Ovary (tissue), 9 donors: ENCODE results near the gene SLC19A2. TPM values are rescaled to one million over a fixed set of nuclear protein-coding genes. Genes with fewer than 3 reads are reported as not detected.

ENCODE experiments used
- DNase-seq, 5 donors: peaks; one replicate each; pipeline ENCODE4 v3.0.0-alpha.2; 2019 to 2020
- H3K27ac ChIP-seq, 2 donors: fragments of 200-600 bp; one replicate each; pipeline versions ENCODE4 v1.5.1 to v1.8.0; 2019 to 2022
- H3K27me3 ChIP-seq: fragments of 200-600 bp; one replicate; pipeline ENCODE4 v1.8.0; 2022
- H3K36me3 ChIP-seq: fragments of 200-600 bp; sonication (generic); one replicate; pipeline ENCODE4 v1.5.1; 2019
- H3K4me1 ChIP-seq: one replicate; pipeline ENCODE4 v1.8.1; 2013; ENCODE audit warnings: mild to moderate bottlenecking, moderate library complexity; ENCODE audit not compliant: insufficient read depth
- H3K4me3 ChIP-seq: fragments of 200-600 bp; sonication (generic); one replicate; pipeline ENCODE4 v1.5.1; 2017
- H3K9me3 ChIP-seq, 2 donors: fragments of 200-600 bp in 1 of 2; sonication (generic) in 1 of 2; one replicate each; pipeline versions ENCODE4 v1.5.1 to v1.8.1; 2013 to 2019; ENCODE audit warnings: mild to moderate bottlenecking in 1 of 2, moderate library complexity in 1 of 2
- CTCF ChIP-seq, 3 donors: fragments of 450-650 bp in 2 of 3; fragments of 200-600 bp in 1 of 3; IDR thresholded peaks; one replicate each; pipeline versions ENCODE4 v1.5.1 to v1.8.0; 2016 to 2022; ENCODE audit warnings: antibody characterized with exemption in 3 of 3, mild to moderate bottlenecking in 1 of 3
- EP300 ChIP-seq: sonication (generic); formaldehyde crosslinking; IDR thresholded peaks from one replicate; pipeline ENCODE4 v1.6.1; 2017; ENCODE audit warnings: antibody characterized with exemption
- POLR2A ChIP-seq: fragments of 450-650 bp; IDR thresholded peaks from one replicate; pipeline ENCODE4 v1.6.1; 2017; ENCODE audit warnings: antibody characterized with exemption, mild to moderate bottlenecking, moderate library complexity
- WGBS, 3 donors: extraction: QIAGEN DNeasy Blood & Tissue Kit in 1 of 3; methylation state at CpG; one replicate each; pipeline versions ENCODE4 v1.1.5 to v1.1.7; 2013 to 2017; 5-methylcytosine and 5-hydroxymethylcytosine counted together
- intact Hi-C, 4 donors: fragments of 100-400 bp; cut with DNase I; formaldehyde crosslinking; loops; one replicate each; pipeline versions ENCODE4 v1.11.0 to v1.15.1; 2022 to 2023
- polyA plus RNA-seq, 2 donors: library from polyadenylated mRNA; stranded (reverse); fragments of 200-250 nt in 1 of 2; fragments of 350-450 nt in 1 of 2; fragmentation: Illumina TruSeq in 1 of 2; extraction: RNeasy Lipid Tissue Mini Kit (QIAGEN cat#74804) in 1 of 2; gene quantifications; one replicate each; pipeline ENCODE4 v1.2.3, GENCODE V29; 2013 to 2014
- total RNA-seq, 7 donors: library from RNA; depleted of rRNA in 2 of 7; stranded (reverse); fragments of >200 nt in 2 of 7; fragmentation: NEBNext Ultra II Directional in 3 of 7; extraction: Animal tissue kit (Norgen Biotek cat#: 25700) in 3 of 7; gene quantifications; one replicate each; pipeline versions ENCODE4 v1.1.0 to v1.2.4, GENCODE V29; 2016 to 2023
- donor health status: DM: no; HTN: no; CAD: no; lungs with moderate emphysema.
- donor health status: DM: no; HTN: no; CAD: no.
- donor health status: Bipolar disorder and iron deficiency.
- donor health status: DM: yes; HTN: yes; CAD: no.
- donor health status: DM: no; HTN: no; CAD: no.
- donor health status: DM: yes; HTN: yes; CAD: no.

The SLC19A2 gene
- total and polyA plus RNA-seq, 9 donors: 6.5 to 28.6 (median 10.7) TPM

- H3K4me3 ChIP-seq: peak overlapping the region; percentile 97
- 16 to 17% (median 17%) methylated on average over 15 of the region's 15 CpGs for WGBS, 3 donors
- peak; percentile 55 to 69 (median 67) for DNase-seq
- intact Hi-C loops: loop anchor here in 2 of 4 donors (5.0 to 10.0 kb wide), 2 partner anchors 378 to 380 kb away; partner anchors contain the start of gene ATP1B1 (in 2 of the 2)
- H3K9me3 ChIP-seq: no peaks in the 10 kb centered on the region
- peak overlapping the region; percentile 88 to 93 for H3K27ac ChIP-seq
- TF ChIP-seq CTCF (IDR thresholded peaks at IDR 0.05) (no peak), POLR2A (no peak), EP300 (no peak)
- H3K27me3 ChIP-seq: no peaks in the 10 kb centered on the region
- H3K4me1 ChIP-seq: peaks cover 6% of the 10 kb centered on the region
- H3K36me3 ChIP-seq: no peaks in the 10 kb centered on the region
Measured at GRCh38 chr1:169484683-169485430, 887 bp downstream of the SLC19A2 start.

- Histone ChIP-seq H3K9me3 (no peaks in the 10 kb centered on the region), H3K27me3 (no peaks in the 10 kb centered on the region), H3K27ac (peak overlapping the region in 1 of 2 donors; percentile 93), H3K36me3 (no peaks in the 10 kb centered on the region), H3K4me1 (peaks cover 6% of the 10 kb centered on the region), H3K4me3 (peak overlapping the region; percentile 97)
- TF ChIP-seq EP300 (no peak), CTCF (IDR thresholded peaks at IDR 0.05) (no peak), POLR2A (no peak)
- 54 to 79% (median 58%) methylated on average over 4 of the region's 4 CpGs for WGBS, 3 donors
- no peak for DNase-seq
- intact Hi-C loops: loop anchor here in 1 of 4 donors (10.0 kb wide), 1 partner anchor 379 kb away; the partner anchor contains the start of gene ATP1B1
Measured at GRCh38 chr1:169484101-169484500, 1.6 kb downstream of the SLC19A2 start.

- Histone ChIP-seq H3K36me3 (no peaks in the 10 kb centered on the region), H3K4me3 (peak overlapping the region; percentile 97), H3K27ac (peak overlapping the region in 1 of 2 donors; percentile 93), H3K4me1 (peaks cover 6% of the 10 kb centered on the region), H3K27me3 (no peaks in the 10 kb centered on the region), H3K9me3 (no peaks in the 10 kb centered on the region)
- peak in 4 of 5 donors; percentile 26 to 49 (median 34) for DNase-seq
- WGBS, 3 donors: 41 to 52% (median 49%) methylated on average over 5 of the region's 5 CpGs
- intact Hi-C loops: loop anchor here in 1 of 4 donors (10.0 kb wide), 1 partner anchor 379 kb away; the partner anchor contains the start of gene ATP1B1
- no peak for TF ChIP-seq EP300
- no peak for TF ChIP-seq POLR2A
- no peak for TF ChIP-seq CTCF (IDR thresholded peaks at IDR 0.05)
Measured at GRCh38 chr1:169483500-169483966, 2.2 kb downstream of the SLC19A2 start.

GRCh38 chr1:169479363-169480066 lies 6.2 kb downstream of the SLC19A2 start:
- WGBS, 3 donors: 79 to 89% (median 85%) methylated on average over 1 of the region's 1 CpG
- no peaks in the 10 kb centered on the region for H3K27me3 ChIP-seq
- H3K9me3 ChIP-seq: no peaks in the 10 kb centered on the region
- no peak overlapping the region for H3K27ac ChIP-seq
- H3K4me3 ChIP-seq: no peak overlapping the region
- TF ChIP-seq POLR2A (no peak), EP300 (no peak), CTCF (IDR thresholded peaks at IDR 0.05) (no peak)
- peaks cover 4% of the 10 kb centered on the region for H3K4me1 ChIP-seq
- no peak for DNase-seq
- H3K36me3 ChIP-seq: no peaks in the 10 kb centered on the region
- intact Hi-C loops: loop anchor here in 1 of 4 donors (10.0 kb wide), 1 partner anchor 375 kb away; the partner anchor contains the start of gene ATP1B1
